DMS 273 treated with DMSO at 0.1 percent for 48 hours (cell line): ENCODE results near the gene ENOX2.
"Not testable (repeated sequence)": the region's sequence is repeated elsewhere in the genome, so short reads cannot be mapped to it uniquely, and the experiment has no call there.

Experiments used
- DNase-seq: peaks from one replicate; lab custom pipeline; 2025; lab: John Stamatoyannopoulos, UW

ENOX2 gene

DNA sequence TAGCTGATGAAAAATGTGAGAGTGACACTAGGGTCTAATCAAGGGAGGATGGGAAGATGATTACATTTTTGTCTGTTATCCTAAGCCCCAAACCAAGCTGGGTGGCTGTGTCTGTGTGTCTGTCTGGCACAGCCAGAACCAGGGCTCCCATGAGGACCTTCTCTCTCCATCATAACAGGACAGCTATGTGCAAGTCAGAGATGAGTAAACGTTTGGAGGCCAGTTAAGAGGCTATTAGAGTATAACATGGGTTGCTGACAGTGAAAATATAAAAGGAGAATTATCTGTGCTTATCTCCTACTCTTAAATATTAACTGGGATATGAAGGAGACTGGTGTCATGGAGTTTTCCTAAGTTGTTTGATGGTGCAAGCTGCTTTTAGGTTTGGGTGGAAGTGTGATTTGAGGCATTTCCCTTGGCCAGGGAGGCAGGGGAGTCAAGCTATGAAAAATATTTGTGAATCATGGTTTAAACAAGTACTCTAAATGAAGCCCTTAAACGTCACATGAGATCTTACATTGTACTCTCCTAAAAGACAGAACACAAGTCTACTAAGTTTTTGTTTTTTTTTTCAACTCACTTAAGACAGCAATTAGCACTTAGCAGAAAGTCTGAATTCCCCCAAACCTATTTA is 156.2 kb downstream of the ENOX2 start:
- DNase-seq, result no peak

GRCh38 chrX:130746077-130746476 is 156.9 kb downstream of the ENOX2 start:
- DNase-seq, result no peak

DNA sequence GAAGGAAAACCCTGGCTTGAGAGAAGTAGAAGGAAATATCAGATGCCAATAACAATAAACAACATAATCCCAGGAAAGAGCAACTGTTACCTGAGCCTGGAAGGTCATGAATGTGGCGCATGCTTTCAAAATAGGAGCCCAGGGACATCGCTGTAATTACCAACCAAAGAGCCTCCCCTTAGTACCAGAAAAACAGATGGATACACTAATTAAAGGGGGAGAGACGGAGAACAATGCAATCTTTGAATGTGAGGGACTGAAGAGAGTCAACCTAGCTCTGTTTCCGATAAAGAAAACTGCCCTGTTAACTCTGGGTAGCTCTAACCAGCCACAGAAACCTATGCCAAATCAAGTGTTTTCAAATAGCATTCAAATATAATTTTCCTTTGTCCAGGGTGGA is 161.4 kb downstream of the ENOX2 start:
- DNase-seq, result no peak

GRCh38 chrX:130741151-130741550 is 161.9 kb downstream of the ENOX2 start:
- no peak for DNase-seq

DNA sequence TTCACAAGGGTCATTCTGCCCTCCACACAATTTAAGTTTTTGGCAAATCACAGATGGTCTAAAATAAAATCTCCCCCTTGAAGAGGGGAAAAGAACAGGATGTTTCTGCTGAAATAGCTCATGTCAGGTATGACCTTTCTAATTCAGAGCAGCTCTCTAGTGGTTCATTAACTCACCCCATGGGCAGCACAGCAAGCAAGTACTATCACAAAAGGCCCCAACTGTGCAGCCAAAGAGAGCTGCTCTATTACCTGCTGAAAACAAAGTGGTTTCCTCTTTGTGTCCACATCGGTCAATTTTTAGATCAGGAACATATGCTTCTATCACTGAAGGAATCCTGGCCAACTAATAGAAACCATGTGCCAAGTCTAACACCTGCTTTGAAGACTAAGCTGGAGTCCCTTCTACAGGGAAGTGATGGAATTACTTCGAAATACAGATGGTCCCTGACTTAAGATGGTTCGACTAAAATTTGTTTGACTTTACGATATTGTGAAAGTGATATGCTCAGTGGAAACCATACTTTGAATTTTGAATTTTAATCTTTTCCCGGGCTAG is 164.3 kb downstream of the ENOX2 start:
- no peak for DNase-seq

DNA sequence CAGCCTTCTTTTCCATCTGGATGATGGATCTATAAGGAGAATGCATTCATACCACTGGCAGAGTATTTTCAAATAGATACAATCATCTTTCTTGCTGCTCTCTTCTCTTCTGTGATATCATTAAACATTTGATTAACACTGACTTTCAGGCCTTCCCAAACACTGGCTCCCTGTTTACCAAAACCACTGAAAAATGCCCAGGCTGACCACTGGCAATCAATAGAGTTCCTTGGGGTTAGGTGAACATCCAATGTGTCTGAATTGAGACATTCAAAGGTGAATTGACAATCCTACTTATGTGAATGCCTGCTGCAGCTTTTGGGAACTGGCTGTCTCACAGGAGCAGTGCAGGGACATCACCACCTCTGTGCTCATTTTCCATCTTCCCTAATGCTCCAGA is 168.3 kb downstream of the ENOX2 start:
- no peak for DNase-seq

GRCh38 chrX:130728208-130728607 is 174.8 kb downstream of the ENOX2 start:
- no peak for DNase-seq

DNA sequence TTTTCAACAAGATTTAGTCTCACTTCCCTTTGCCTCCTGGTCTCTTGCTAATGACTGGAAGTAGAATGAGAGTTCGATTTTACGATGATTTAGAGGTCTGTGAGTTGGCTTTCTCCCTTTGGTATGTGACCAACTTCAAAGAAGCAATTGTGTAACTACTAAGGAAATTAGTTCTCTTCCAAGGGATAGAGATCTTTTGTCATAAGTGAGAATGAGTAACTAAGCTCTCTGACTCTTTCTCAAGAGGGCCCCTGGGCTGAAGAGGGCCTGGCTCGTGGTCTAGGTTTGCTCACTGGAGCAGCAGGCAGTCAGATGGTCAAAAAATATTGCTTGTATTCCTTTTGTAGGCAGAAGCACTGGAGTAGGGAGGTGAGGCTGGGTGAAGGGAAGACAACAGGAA is 176.3 kb downstream of the ENOX2 start:
- no peak for DNase-seq

DNA sequence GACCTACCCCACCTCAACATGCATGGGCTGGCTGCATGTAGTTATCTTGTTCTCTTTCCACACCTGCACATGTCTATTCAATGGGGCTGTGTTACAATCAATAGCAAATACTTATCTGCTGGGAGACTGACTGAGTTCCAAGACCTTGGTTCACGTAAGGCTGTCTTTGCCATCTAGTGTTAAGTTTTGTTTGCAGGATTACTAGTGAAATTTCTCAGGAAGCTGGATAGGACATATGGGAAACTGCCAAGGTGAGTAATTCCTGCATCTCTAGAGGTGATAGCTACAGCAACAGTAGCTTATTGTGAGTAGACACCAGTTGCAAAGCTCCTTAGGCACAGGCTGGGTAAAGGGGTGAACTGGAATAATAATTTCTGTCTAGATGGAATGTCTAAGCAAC is 177.5 kb downstream of the ENOX2 start:
- no peak for DNase-seq

GRCh38 chrX:130719413-130719812 is 183.6 kb downstream of the ENOX2 start:
- no peak for DNase-seq

- DNase-seq, result no peak
Observed at GRCh38 chrX:130718137-130718536, 184.9 kb downstream of the ENOX2 start.

GRCh38 chrX:130716781-130717413 is 186.1 kb downstream of the ENOX2 start:
- no peak for DNase-seq

DNA sequence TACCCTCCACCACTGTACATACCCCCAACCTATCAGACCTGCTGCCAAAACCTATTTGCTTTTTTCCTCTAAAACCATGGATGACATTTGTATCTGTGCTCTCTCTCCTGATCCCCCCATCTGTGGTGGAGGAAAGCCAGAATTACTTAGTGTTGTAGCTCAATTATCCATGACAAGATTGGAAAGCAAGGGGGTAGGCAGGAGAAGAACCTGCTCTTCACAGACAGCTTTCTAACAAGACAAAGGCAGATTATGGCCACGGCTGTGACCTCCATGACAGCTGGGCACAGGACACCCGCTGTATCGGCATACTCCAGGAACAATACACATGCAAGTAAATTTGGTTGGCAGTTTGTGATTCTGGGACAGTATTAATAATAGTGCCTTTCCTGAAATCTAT is 186.7 kb downstream of the ENOX2 start:
- DNase-seq, result no peak

GRCh38 chrX:130715299-130715698 is 187.7 kb downstream of the ENOX2 start:
- no peak for DNase-seq

DNA sequence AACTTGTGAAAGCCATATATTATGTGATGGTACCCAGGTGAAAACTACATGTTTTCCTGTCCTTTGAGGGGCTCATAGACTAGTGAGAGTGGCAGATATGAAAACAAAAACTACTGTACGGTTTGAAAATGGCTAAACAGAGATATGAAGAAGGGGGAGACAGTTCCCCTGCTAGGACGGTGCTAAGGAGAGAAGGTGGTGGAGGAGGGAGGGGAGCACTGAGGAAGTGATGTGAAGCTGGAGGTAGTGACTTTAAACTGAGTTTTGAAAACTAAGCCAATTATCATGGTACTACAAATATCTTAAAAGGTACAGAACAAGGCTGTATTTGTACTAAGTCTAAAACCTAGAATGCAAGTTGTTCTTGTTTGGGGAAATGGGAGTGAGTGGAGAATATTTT is 188.3 kb downstream of the ENOX2 start:
- no peak for DNase-seq

GRCh38 chrX:130714135-130714534 is 188.9 kb downstream of the ENOX2 start:
- DNase-seq, result no peak

- not testable (repeated sequence) for DNase-seq
Observed at GRCh38 chrX:130709178-130709577, 193.8 kb downstream of the ENOX2 start.

GRCh38 chrX:130705591-130705990 is 197.4 kb downstream of the ENOX2 start:
- DNase-seq, result no peak

DNA sequence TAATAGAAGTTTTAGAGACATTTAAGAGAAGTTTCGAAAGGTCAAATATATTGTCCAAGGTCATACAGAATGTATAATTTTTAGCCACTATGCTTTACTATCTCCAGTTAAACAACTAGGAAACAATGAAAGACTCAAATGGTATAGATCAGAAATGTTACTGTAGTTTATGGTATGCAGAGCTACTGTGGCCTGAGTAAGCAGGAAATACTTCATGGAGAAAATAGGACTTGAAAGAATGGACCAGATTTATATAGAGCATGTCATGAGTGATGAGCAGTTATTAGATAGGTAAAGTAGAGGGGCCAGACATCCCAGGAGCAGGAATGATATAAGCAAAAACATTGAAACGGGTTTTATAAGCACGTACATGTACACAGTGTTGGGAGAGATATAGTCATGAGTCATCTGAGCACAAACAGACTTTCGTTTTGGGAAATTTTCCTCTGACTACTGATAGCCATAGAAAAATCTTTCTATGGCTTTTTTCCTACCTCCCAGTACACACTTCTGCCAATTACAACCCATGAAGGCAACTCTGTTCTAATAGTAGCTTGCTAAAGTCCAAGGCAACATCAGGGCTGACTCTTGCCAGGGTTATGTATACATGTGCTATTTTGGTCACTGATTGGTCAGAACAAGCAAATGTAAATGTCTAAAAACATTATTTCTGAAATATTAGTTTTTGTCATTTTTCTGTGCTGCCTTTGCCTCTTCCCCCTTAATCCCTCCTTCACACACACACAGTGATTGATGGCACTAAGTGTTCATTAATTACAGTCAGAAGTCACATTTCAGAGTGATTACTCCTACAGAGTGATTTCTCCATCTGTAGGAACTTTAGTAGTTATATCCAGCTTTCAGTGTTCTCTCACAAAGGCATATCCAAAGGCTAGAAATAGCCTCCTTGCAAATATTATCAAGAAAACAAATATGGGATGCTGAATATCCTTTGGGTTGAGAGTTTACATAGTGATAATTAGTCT is 198.7 kb downstream of the ENOX2 start:
- DNase-seq, result no peak

GRCh38 chrX:130702867-130703707 is 199.9 kb downstream of the ENOX2 start:
- DNase-seq, result no peak

- DNase-seq, result no peak
Observed at GRCh38 chrX:130700629-130701028, 202.4 kb downstream of the ENOX2 start.

GRCh38 chrX:130699618-130700017 is 203.4 kb downstream of the ENOX2 start:
- DNase-seq, result no peak
